WTC11 (cell line): ENCODE results near the gene CD22. TPM values are rescaled to one million over a fixed set of nuclear protein-coding genes. Genes with fewer than 3 reads are reported as not detected.
"Not testable (repeated sequence)": the region's sequence is repeated elsewhere in the genome, so short reads cannot be mapped to it uniquely, and the experiment has no call there.

Experiments
- ATAC-seq: fragments of 200-7000 bp; cut with Tn5 transposase; 2 replicates; pipeline ENCODE4 v1.10.0; 2021; ENCODE audit warnings: mild to moderate bottlenecking, moderate library complexity
- CTCF ChIA-PET: fragments of 300-600 bp; sonication (Branson Sonifier 250); formaldehyde crosslinking; loops from one replicate; lab custom pipeline; 2021; ENCODE audit warnings: antibody characterized with exemption; lab: Charles Lee
- POLR2A ChIA-PET: fragments of 350-600 bp; sonication (Branson Sonifier 250); formaldehyde crosslinking; loops from one replicate; lab custom pipeline; 2021; ENCODE audit warnings: antibody characterized with exemption; lab: Charles Lee
- DNase-seq: peaks from one replicate; pipeline ENCODE4 v3.0.0; 2021; ENCODE audit warnings: low spot score
- H3K27ac Mint-ChIP-seq: 2 replicates; pipeline ENCODE4 v1.8.0; 2021; ENCODE audit warnings: mixed read lengths
- H3K27me3 Mint-ChIP-seq: 2 replicates; pipeline ENCODE4 v1.8.0; 2021; ENCODE audit warnings: low read depth, mild to moderate bottlenecking, moderate library complexity, mixed read lengths
- H3K36me3 Mint-ChIP-seq: 2 replicates; pipeline ENCODE4 v1.8.0; 2021; ENCODE audit warnings: mixed read lengths
- H3K4me1 Mint-ChIP-seq: 2 replicates; pipeline ENCODE4 v1.8.0; 2022; ENCODE audit warnings: mixed read lengths
- H3K4me3 Mint-ChIP-seq: 2 replicates; pipeline ENCODE4 v1.8.0; 2021; ENCODE audit warnings: mild to moderate bottlenecking, moderate library complexity, mixed read lengths
- H3K9me3 Mint-ChIP-seq: 2 replicates; pipeline ENCODE4 v1.8.0; 2021; ENCODE audit warnings: mixed read lengths
- EMX1 ChIP-seq: fragments of 250-450 bp; sonication (Bioruptor Pico); IDR thresholded peaks from 2 replicates; pipeline ENCODE4 v1.8.0; 2021; ENCODE audit warnings: mild to moderate bottlenecking
- ETV6 ChIP-seq: sonication (generic); formaldehyde crosslinking; IDR thresholded peaks from 2 replicates; pipeline ENCODE4 v1.8.1; 2022; ENCODE audit warnings: mild to moderate bottlenecking, missing genetic modification reagents
- FOXK1 ChIP-seq: sonication (generic); formaldehyde crosslinking; IDR thresholded peaks from 2 replicates; pipeline ENCODE4 v1.8.0; 2022; ENCODE audit warnings: mild to moderate bottlenecking, moderate library complexity, missing genetic modification reagents
- HMGA2 ChIP-seq: fragments of 250-450 bp; sonication (Bioruptor Pico); IDR thresholded peaks from 2 replicates; pipeline ENCODE4 v1.4.0; 2021; ENCODE audit warnings: mild to moderate bottlenecking, moderate library complexity
- NR1H2 ChIP-seq: sonication (generic); formaldehyde crosslinking; IDR thresholded peaks from 2 replicates; pipeline ENCODE4 v1.9.0; 2021; ENCODE audit warnings: mild to moderate bottlenecking, moderate library complexity, missing genetic modification reagents
- NR3C1 ChIP-seq: sonication (generic); formaldehyde crosslinking; conservative IDR thresholded peaks from 2 replicates; pipeline ENCODE4 v1.8.1; 2023; ENCODE audit warnings: low read depth, mild to moderate bottlenecking, missing genetic modification reagents
- OVOL2 ChIP-seq: fragments of 250-450 bp; sonication (Bioruptor Pico); IDR thresholded peaks from 2 replicates; pipeline ENCODE4 v1.9.0; 2021; ENCODE audit warnings: mild to moderate bottlenecking, borderline replicate concordance
- PRDM15 ChIP-seq: sonication (generic); formaldehyde crosslinking; IDR thresholded peaks from 2 replicates; pipeline ENCODE4 v1.8.0; 2022; ENCODE audit warnings: missing genetic modification reagents
- RELA ChIP-seq: sonication (generic); formaldehyde crosslinking; IDR thresholded peaks from 2 replicates; pipeline ENCODE4 v1.8.1; 2022; ENCODE audit warnings: missing genetic modification reagents, mild to moderate bottlenecking, borderline replicate concordance
- SMAD3 ChIP-seq: sonication (generic); formaldehyde crosslinking; IDR thresholded peaks from 2 replicates; pipeline ENCODE4 v1.8.0; 2022; ENCODE audit warnings: missing genetic modification reagents, mild to moderate bottlenecking, borderline replicate concordance
- USF2 ChIP-seq: sonication (generic); formaldehyde crosslinking; IDR thresholded peaks from 2 replicates; pipeline ENCODE4 v1.8.1; 2023; ENCODE audit warnings: mild to moderate bottlenecking, missing genetic modification reagents, moderate library complexity
- ZNF138 ChIP-seq: sonication (generic); formaldehyde crosslinking; conservative IDR thresholded peaks from 2 replicates; pipeline ENCODE4 v1.8.1; 2022; ENCODE audit warnings: mild to moderate bottlenecking, moderate library complexity, missing genetic modification reagents
- ZNF232 ChIP-seq: sonication (generic); formaldehyde crosslinking; IDR thresholded peaks from 2 replicates; pipeline ENCODE4 v1.8.0; 2022; ENCODE audit warnings: mild to moderate bottlenecking, missing genetic modification reagents
- ZNF281 ChIP-seq: sonication (generic); formaldehyde crosslinking; IDR thresholded peaks from 2 replicates; pipeline ENCODE4 v1.8.0; 2023; ENCODE audit warnings: mild to moderate bottlenecking, missing genetic modification reagents
- ZNF317 ChIP-seq: sonication (generic); formaldehyde crosslinking; IDR thresholded peaks from 2 replicates; pipeline ENCODE4 v1.8.1; 2023; ENCODE audit warnings: low read depth, mild to moderate bottlenecking, moderate library complexity, missing genetic modification reagents, borderline replicate concordance
- ZNF512 ChIP-seq: sonication (generic); formaldehyde crosslinking; IDR thresholded peaks from 2 replicates; pipeline ENCODE4 v1.8.1; 2022; ENCODE audit warnings: missing genetic modification reagents, borderline replicate concordance
- total RNA-seq: library from RNA; stranded (reverse); gene quantifications from 3 replicates; pipeline ENCODE4 v1.2.3, GENCODE V29; 2021
- TF ChIP-seq, protein P1 (sequence below): sonication (generic); formaldehyde crosslinking; conservative IDR thresholded peaks from 2 replicates; pipeline ENCODE4 v1.8.1; 2022; ENCODE audit warnings: mild to moderate bottlenecking, missing genetic modification reagents

The CD22 gene
- total RNA-seq, 1 experiment from 2014 or later: 0.28 TPM

- Mint-ChIP-seq H3K27me3 (peaks cover 7% of the 10 kb centered on the region), H3K4me1 (peaks cover under 1% of the 10 kb centered on the region; the same call in 1 of the 2 replicates), H3K27ac (no peak within 1 kb of the TSS), H3K36me3 (no peaks in the 10 kb centered on the region), H3K4me3 (no peak within 1 kb of the TSS), H3K9me3 (peaks cover 19% of the 10 kb centered on the region)
- ATAC-seq (no peak), DNase-seq (no peak)
- POLR2A ChIA-PET: no interaction called here
- CTCF ChIA-PET: no interaction called here
- TF ChIP-seq PRDM15 (CRISPR knock-in tag) (no peak), ZNF138 (no peak), ZNF232 (CRISPR knock-in tag) (no peak)
Observed at GRCh38 chr19:35370722-35371121, 41.7 kb downstream of the CD22 start, which contains the start of gene GPR42. TSS of gene GPR42 (plus strand) at chr19:35371068. CDS start at chr19:35371360, 292 bp downstream.

DNA sequence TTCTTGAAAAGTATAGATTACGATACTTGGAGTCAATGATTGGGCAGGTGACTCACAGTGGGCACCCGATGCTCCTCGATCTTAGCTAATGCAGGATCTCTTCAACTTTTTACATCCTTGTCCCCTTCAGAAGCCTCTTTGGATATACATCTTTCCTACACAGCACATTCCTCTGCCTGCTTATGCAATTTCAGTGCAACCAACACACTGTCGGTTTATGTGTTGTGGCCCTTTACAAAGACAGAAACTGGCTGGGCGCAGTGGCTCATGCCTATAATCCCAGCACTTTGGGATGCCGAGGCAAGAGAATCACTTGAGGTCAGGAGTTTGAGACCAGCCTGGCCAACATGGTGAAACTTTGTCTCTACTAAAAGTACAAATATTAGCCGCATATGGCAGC, 44.5 kb downstream of the CD22 start:
- ATAC-seq: no peak
- H3K9me3 Mint-ChIP-seq: peaks cover 30% of the 10 kb centered on the region
- TF ChIP-seq, protein P1, sequence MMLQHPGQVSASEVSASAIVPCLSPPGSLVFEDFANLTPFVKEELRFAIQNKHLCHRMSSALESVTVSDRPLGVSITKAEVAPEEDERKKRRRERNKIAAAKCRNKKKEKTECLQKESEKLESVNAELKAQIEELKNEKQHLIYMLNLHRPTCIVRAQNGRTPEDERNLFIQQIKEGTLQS (CRISPR knock-in tag): no peak
- TF ChIP-seq NR3C1 (CRISPR knock-in tag) (no peak), USF2 (no peak), FOXK1 (no peak), ZNF317 (CRISPR knock-in tag) (no peak), HMGA2 (CRISPR knock-in tag) (no peak), NR1H2 (no peak), ZNF232 (CRISPR knock-in tag) (no peak), OVOL2 (CRISPR knock-in tag) (no peak), EMX1 (CRISPR knock-in tag) (no peak), RELA (CRISPR knock-in tag) (no peak), ETV6 (CRISPR knock-in tag) (no peak), ZNF281 (CRISPR knock-in tag) (no peak), SMAD3 (CRISPR knock-in tag) (no peak)
- H3K27me3 Mint-ChIP-seq: peaks cover 3% of the 10 kb centered on the region
- no peak for DNase-seq
- ChIA-PET CTCF (no interaction called here), POLR2A (no interaction called here)
- H3K27ac Mint-ChIP-seq: no peak overlapping the region
- H3K4me3 Mint-ChIP-seq: no peak overlapping the region
- peaks cover 10% of the 10 kb centered on the region for H3K4me1 Mint-ChIP-seq
- no peaks in the 10 kb centered on the region for H3K36me3 Mint-ChIP-seq

DNA sequence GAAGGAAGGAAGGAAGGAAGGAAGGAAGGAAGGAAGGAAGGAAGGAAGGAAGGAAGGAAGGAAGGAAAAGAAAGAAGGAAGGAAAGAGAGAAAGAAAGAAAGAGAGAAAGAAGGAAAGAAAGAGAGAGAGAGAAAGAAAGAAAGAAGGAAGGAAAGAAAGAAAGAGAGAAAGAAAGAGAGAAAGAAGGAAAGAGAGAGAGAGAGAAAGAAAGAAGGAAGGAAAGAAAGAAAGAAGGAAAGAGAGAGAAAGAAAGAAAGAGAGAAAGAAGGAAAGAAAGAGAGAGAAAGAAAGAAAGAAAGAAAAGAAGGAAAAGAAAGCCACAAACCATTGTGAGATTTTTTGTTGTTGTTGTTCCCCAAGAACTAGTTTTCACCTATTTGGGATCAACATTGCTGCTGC, 45.0 kb downstream of the CD22 start:
- POLR2A ChIA-PET: not testable (repeated sequence)

More for the DNA sequence above, 45.0 kb downstream of the CD22 start:
- H3K27ac Mint-ChIP-seq: not testable (repeated sequence)
- TF ChIP-seq ZNF512 (CRISPR knock-in tag): 0 out of 2 replicates have a peak, but pooled peaks have one; percentile 60
- TF ChIP-seq, all 79 proteins: peak for 1; not testable (repeated sequence) for 78
- not testable (repeated sequence) for DNase-seq, H3K36me3 Mint-ChIP-seq, H3K4me3 Mint-ChIP-seq, ATAC-seq, H3K27me3 Mint-ChIP-seq
- Mint-ChIP-seq H3K9me3 (peaks cover 29% of the 10 kb centered on the region), H3K4me1 (peaks cover 10% of the 10 kb centered on the region)
- CTCF ChIA-PET: interaction anchor here (1.2 kb wide), 1 partner anchor 21 kb away, joined by 5 read pairs; no protein-coding TSS in a partner anchor
